Measurements from ENCODE around the gene BCL11B.
"Not testable (repeated sequence)": the region's sequence is repeated elsewhere in the genome, so short reads cannot be mapped to it uniquely, and the experiment has no call there.

BCL11B gene

GRCh38 chr14:99194736-99195135, 77.3 kb downstream of the BCL11B start:
- no peak for DNase-seq

GRCh38 chr14:99194136-99194535, 77.9 kb downstream of the BCL11B start:
- no peak for DNase-seq

GRCh38 chr14:99192830-99193229, 79.2 kb downstream of the BCL11B start:
- no peak for DNase-seq

GRCh38 chr14:99192028-99192621, 79.9 kb downstream of the BCL11B start:
- peak; percentile 39 for DNase-seq

- peak; percentile 35 for DNase-seq
Measured at GRCh38 chr14:99191395-99192027, 80.5 kb downstream of the BCL11B start.

GRCh38 chr14:99190696-99191394, 81.2 kb downstream of the BCL11B start:
- peak; percentile 36 for DNase-seq

GRCh38 chr14:99189201-99189801, 82.7 kb downstream of the BCL11B start:
- peak; percentile 70 for DNase-seq

GRCh38 chr14:99188731-99189191, 83.2 kb downstream of the BCL11B start:
- peak; percentile 60 for DNase-seq

GRCh38 chr14:99187858-99188257, 84.1 kb downstream of the BCL11B start:
- DNase-seq, result peak; percentile 69

GRCh38 chr14:99186956-99187690, 84.9 kb downstream of the BCL11B start:
- DNase-seq, result no peak

GRCh38 chr14:99186336-99186735, 85.7 kb downstream of the BCL11B start:
- DNase-seq, result not testable (repeated sequence)

- no peak for DNase-seq
Measured at GRCh38 chr14:99185436-99186068, 86.4 kb downstream of the BCL11B start.

- no peak for DNase-seq
Measured at GRCh38 chr14:99183716-99184115, 88.3 kb downstream of the BCL11B start.

GRCh38 chr14:99183311-99183710, 88.7 kb downstream of the BCL11B start:
- no peak for DNase-seq

GRCh38 chr14:99182548-99183250, 89.3 kb downstream of the BCL11B start:
- DNase-seq, result no peak

- DNase-seq, result no peak
Measured at GRCh38 chr14:99181804-99182520, 90.0 kb downstream of the BCL11B start.

GRCh38 chr14:99181241-99181640, 90.8 kb downstream of the BCL11B start:
- no peak for DNase-seq

GRCh38 chr14:99179946-99180345, 92.1 kb downstream of the BCL11B start:
- no peak for DNase-seq

GRCh38 chr14:99179506-99179905, 92.5 kb downstream of the BCL11B start:
- DNase-seq, result no peak

- DNase-seq, result no peak
Measured at GRCh38 chr14:99177886-99178835, 93.8 kb downstream of the BCL11B start.
